ENCODE data around the gene SPAG16. TPM values are rescaled to one million over a fixed set of nuclear protein-coding genes. Genes with fewer than 3 reads are reported as not detected.

The SPAG16 gene
- total RNA-seq, 1 experiment from 2014 or later, result 13.0 TPM

- Histone ChIP-seq H3K9me3 (ENCODE audit: control insufficient read depth, insufficient read depth, low read depth, low read length) (no peaks in the 10 kb centered on the region), H3K36me3 (ENCODE audit: control insufficient read depth, insufficient read depth, low read length) (no peaks in the 10 kb centered on the region), H3K27me3 (ENCODE audit: control insufficient read depth, insufficient read depth, low read length) (no peaks in the 10 kb centered on the region), H3K4me1 (ENCODE audit: control insufficient read depth, insufficient read depth, low read length) (no peaks in the 10 kb centered on the region), H3K27ac (ENCODE audit: low read length) (no peak overlapping the region), H3K4me3 (ENCODE audit: low read depth in 2 of 2, low read length in 2 of 2) (no peak overlapping the region)
- intact Hi-C loops (cut with micrococcal nuclease; ENCODE audit: unreplicated experiment) (no loop called here), in situ Hi-C loops (cut with HindIII; ENCODE audit: low pct_unique_long_range_greater_than_20kb, low sequenced_read_pairs) (no loop called here)
- POLR2A ChIA-PET, result no interaction called here
- no peak for DNase-seq (ENCODE audit: low read depth, low spot score)
- BruUV-seq (replicated peaks), result no TSS peak
- CTCF ChIA-PET, result no interaction called here
- TF ChIP-seq POLR2AphosphoS5 (IDR thresholded peaks at IDR 0.05; ENCODE audit: low read depth, low read length), result no peak
- no peak for TF ChIP-seq TCF7L2 (IDR thresholded peaks at IDR 0.05; ENCODE audit: low read depth, low read length)
- no peak for TF ChIP-seq CTCF (IDR thresholded peaks at IDR 0.05)
- ATAC-seq, result no peak
These were observed 503.6 kb downstream of the SPAG16 start for GRCh38 chr2:213787869-213788268.

- in situ Hi-C loops (cut with HindIII; ENCODE audit: low pct_unique_long_range_greater_than_20kb, low sequenced_read_pairs) (no loop called here), intact Hi-C loops (cut with micrococcal nuclease; ENCODE audit: unreplicated experiment) (no loop called here)
- TF ChIP-seq POLR2AphosphoS5 (IDR thresholded peaks at IDR 0.05; ENCODE audit: low read depth, low read length) (no peak), SIN3A (IDR thresholded peaks at IDR 0.05; ENCODE audit: borderline replicate concordance, insufficient read depth, low read depth, low read length) (no peak), CTCF (IDR thresholded peaks at IDR 0.05) (no peak), REST (IDR thresholded peaks at IDR 0.05; ENCODE audit: insufficient read depth in 1 of 2, low read depth in 2 of 2, low read length in 1 of 2) (no peak), TCF7L2 (IDR thresholded peaks at IDR 0.05; ENCODE audit: low read depth, low read length) (no peak)
- H3K27ac ChIP-seq (ENCODE audit: low read length), result no peak overlapping the region
- ATAC-seq (no peak), DNase-seq (ENCODE audit: low read depth, low spot score) (no peak)
- ChIA-PET CTCF (no interaction called here), POLR2A (no interaction called here)
- H3K4me1 ChIP-seq (ENCODE audit: control insufficient read depth, insufficient read depth, low read length), result no peaks in the 10 kb centered on the region
- no TSS peak for BruUV-seq (replicated peaks)
- H3K36me3 ChIP-seq (ENCODE audit: control insufficient read depth, insufficient read depth, low read length), result no peaks in the 10 kb centered on the region
- H3K27me3 ChIP-seq (ENCODE audit: control insufficient read depth, insufficient read depth, low read length), result no peaks in the 10 kb centered on the region
- no peak overlapping the region for H3K4me3 ChIP-seq (ENCODE audit: low read depth in 2 of 2, low read length in 2 of 2)
- H3K9me3 ChIP-seq (ENCODE audit: control insufficient read depth, insufficient read depth, low read depth, low read length), result no peaks in the 10 kb centered on the region
These were observed 505.7 kb downstream of the SPAG16 start for GRCh38 chr2:213789940-213790339.

GRCh38 chr2:213792045-213792444 is 507.8 kb downstream of the SPAG16 start:
- no peaks in the 10 kb centered on the region for H3K27me3 ChIP-seq (ENCODE audit: control insufficient read depth, insufficient read depth, low read length)
- H3K9me3 ChIP-seq (ENCODE audit: control insufficient read depth, insufficient read depth, low read depth, low read length), result no peaks in the 10 kb centered on the region
- in situ Hi-C loops (cut with HindIII; ENCODE audit: low pct_unique_long_range_greater_than_20kb, low sequenced_read_pairs), result no loop called here
- no TSS peak for BruUV-seq (replicated peaks)
- ATAC-seq (no peak), DNase-seq (ENCODE audit: low read depth, low spot score) (no peak)
- no peak overlapping the region for H3K4me3 ChIP-seq (ENCODE audit: low read depth in 2 of 2, low read length in 2 of 2)
- ChIA-PET CTCF (no interaction called here), POLR2A (no interaction called here)
- H3K36me3 ChIP-seq (ENCODE audit: control insufficient read depth, insufficient read depth, low read length), result no peaks in the 10 kb centered on the region
- intact Hi-C loops (cut with micrococcal nuclease; ENCODE audit: unreplicated experiment), result no loop called here
- no peak overlapping the region for H3K27ac ChIP-seq (ENCODE audit: low read length)
- TF ChIP-seq CTCF (IDR thresholded peaks at IDR 0.05) (no peak), TCF7L2 (IDR thresholded peaks at IDR 0.05; ENCODE audit: low read depth, low read length) (no peak), POLR2AphosphoS5 (IDR thresholded peaks at IDR 0.05; ENCODE audit: low read depth, low read length) (no peak), REST (IDR thresholded peaks at IDR 0.05; ENCODE audit: insufficient read depth in 1 of 2, low read depth in 2 of 2, low read length in 1 of 2) (no peak), SIN3A (IDR thresholded peaks at IDR 0.05; ENCODE audit: borderline replicate concordance, insufficient read depth, low read depth, low read length) (no peak)
- no peaks in the 10 kb centered on the region for H3K4me1 ChIP-seq (ENCODE audit: control insufficient read depth, insufficient read depth, low read length)

Data from Panc1 (cell line).